Activated naive CD8-positive, alpha-beta T cell treated with anti-CD3 and anti-CD28 coated beads for 36 hours (primary cell): Measurements from ENCODE around the gene TAX1BP3. TPM values are rescaled to one million over a fixed set of nuclear protein-coding genes. Genes with fewer than 3 reads are reported as not detected.

ENCODE experiments used
- DNase-seq: peaks from one replicate; pipeline ENCODE4 v3.0.0; 2021
- H3K27ac Mint-ChIP-seq: one replicate; pipeline ENCODE4 v1.8.0; 2022; ENCODE audit warnings: mild to moderate bottlenecking, moderate library complexity, mixed read lengths
- H3K27me3 Mint-ChIP-seq: one replicate; pipeline ENCODE4 v1.8.0; 2022; ENCODE audit warnings: mild to moderate bottlenecking, mixed read lengths
- H3K36me3 Mint-ChIP-seq: one replicate; pipeline ENCODE4 v1.8.0; 2021; ENCODE audit warnings: mild to moderate bottlenecking, mixed read lengths
- H3K4me1 Mint-ChIP-seq: one replicate; pipeline ENCODE4 v1.8.0; 2021; ENCODE audit warnings: mixed read lengths
- H3K4me3 Mint-ChIP-seq: one replicate; pipeline ENCODE4 v1.8.0; 2022; ENCODE audit warnings: mild to moderate bottlenecking, moderate library complexity, mixed read lengths
- H3K9me3 Mint-ChIP-seq: one replicate; pipeline ENCODE4 v1.8.0; 2022; ENCODE audit warnings: mixed read lengths
- total RNA-seq, 2 experiments: library from RNA; stranded (reverse); gene quantifications; one replicate each; pipeline ENCODE4 v1.2.3, GENCODE V29; 2021

TAX1BP3 gene
- total RNA-seq, 2 experiments from 2014 or later: 12.3 to 13.6 TPM

- H3K4me1 Mint-ChIP-seq: peaks cover 30% of the 10 kb centered on the region
- no peaks in the 10 kb centered on the region for H3K9me3 Mint-ChIP-seq
- no peak for DNase-seq
- peaks cover 3% of the 10 kb centered on the region for H3K36me3 Mint-ChIP-seq
- H3K27me3 Mint-ChIP-seq: no peaks in the 10 kb centered on the region
- H3K27ac Mint-ChIP-seq: peak overlapping the region; percentile 68
- peak overlapping the region; percentile 96 for H3K4me3 Mint-ChIP-seq
These were observed 32.8 kb downstream of the TAX1BP3 start for GRCh38 chr17:3635474-3636153.

- no peaks in the 10 kb centered on the region for H3K9me3 Mint-ChIP-seq
- H3K36me3 Mint-ChIP-seq: peaks cover 4% of the 10 kb centered on the region
- peaks cover 12% of the 10 kb centered on the region for H3K4me1 Mint-ChIP-seq
- H3K4me3 Mint-ChIP-seq: no peak overlapping the region
- no peaks in the 10 kb centered on the region for H3K27me3 Mint-ChIP-seq
- no peak for DNase-seq
- no peak overlapping the region for H3K27ac Mint-ChIP-seq
These were observed 36.1 kb downstream of the TAX1BP3 start for GRCh38 chr17:3632287-3632686.

GRCh38 chr17:3630781-3631180 is 37.6 kb downstream of the TAX1BP3 start:
- DNase-seq: no peak
- no peak overlapping the region for H3K4me3 Mint-ChIP-seq
- peaks cover 9% of the 10 kb centered on the region for H3K4me1 Mint-ChIP-seq
- no peak overlapping the region for H3K27ac Mint-ChIP-seq
- H3K9me3 Mint-ChIP-seq: no peaks in the 10 kb centered on the region
- H3K36me3 Mint-ChIP-seq: peaks cover 11% of the 10 kb centered on the region
- H3K27me3 Mint-ChIP-seq: no peaks in the 10 kb centered on the region

GRCh38 chr17:3627769-3628167 is 40.6 kb downstream of the TAX1BP3 start:
- no peak for DNase-seq
- Mint-ChIP-seq H3K27ac (no peak overlapping the region), H3K4me3 (no peak overlapping the region), H3K27me3 (no peaks in the 10 kb centered on the region), H3K4me1 (no peaks in the 10 kb centered on the region), H3K9me3 (no peaks in the 10 kb centered on the region), H3K36me3 (peaks cover 8% of the 10 kb centered on the region)

- Mint-ChIP-seq H3K9me3 (no peaks in the 10 kb centered on the region), H3K4me1 (no peaks in the 10 kb centered on the region), H3K4me3 (no peak overlapping the region), H3K27me3 (no peaks in the 10 kb centered on the region), H3K36me3 (peaks cover 8% of the 10 kb centered on the region), H3K27ac (no peak overlapping the region)
- no peak for DNase-seq
These were observed 41.3 kb downstream of the TAX1BP3 start for GRCh38 chr17:3626831-3627768.

- peaks cover 32% of the 10 kb centered on the region for H3K36me3 Mint-ChIP-seq
- DNase-seq: no peak
- no peaks in the 10 kb centered on the region for H3K9me3 Mint-ChIP-seq
- H3K27me3 Mint-ChIP-seq: no peaks in the 10 kb centered on the region
- no peaks in the 10 kb centered on the region for H3K4me1 Mint-ChIP-seq
- H3K27ac Mint-ChIP-seq: no peak overlapping the region
- H3K4me3 Mint-ChIP-seq: no peak overlapping the region
These were observed 45.3 kb downstream of the TAX1BP3 start for GRCh38 chr17:3622977-3623594.

- H3K9me3 Mint-ChIP-seq: no peaks in the 10 kb centered on the region
- H3K36me3 Mint-ChIP-seq: peaks cover 43% of the 10 kb centered on the region
These were observed 47.1 kb downstream of the TAX1BP3 start for GRCh38 chr17:3621146-3621720.

GRCh38 chr17:3615160-3615870 is 53.1 kb downstream of the TAX1BP3 start:
- H3K27me3 Mint-ChIP-seq: no peaks in the 10 kb centered on the region
- H3K4me1 Mint-ChIP-seq: no peaks in the 10 kb centered on the region
- H3K27ac Mint-ChIP-seq: no peak overlapping the region
- DNase-seq: no peak
- no peak overlapping the region for H3K4me3 Mint-ChIP-seq
- no peaks in the 10 kb centered on the region for H3K9me3 Mint-ChIP-seq
- H3K36me3 Mint-ChIP-seq: peaks cover 47% of the 10 kb centered on the region

More at GRCh38 chr17:3621146-3621720, 47.1 kb downstream of the TAX1BP3 start:
- Mint-ChIP-seq H3K4me1 (no peaks in the 10 kb centered on the region), H3K27ac (no peak overlapping the region), H3K27me3 (no peaks in the 10 kb centered on the region), H3K4me3 (no peak overlapping the region)
- no peak for DNase-seq

- H3K4me3 Mint-ChIP-seq: no peak overlapping the region
- H3K4me1 Mint-ChIP-seq: no peaks in the 10 kb centered on the region
- no peak overlapping the region for H3K27ac Mint-ChIP-seq
- H3K36me3 Mint-ChIP-seq: peaks cover 27% of the 10 kb centered on the region
- no peaks in the 10 kb centered on the region for H3K9me3 Mint-ChIP-seq
- no peaks in the 10 kb centered on the region for H3K27me3 Mint-ChIP-seq
- no peak for DNase-seq
These were observed 55.3 kb downstream of the TAX1BP3 start for GRCh38 chr17:3613124-3613523.

Other genes with a start within 250 kb of the TAX1BP3 start
- not detected for gene OR1E2, start 234.7 kb downstream of the TAX1BP3 start, total RNA-seq
- under 1 TPM in 1 of 2 experiments, not detected in 1; 0.16 TPM for gene SPATA22, start 196.8 kb downstream of the TAX1BP3 start, total RNA-seq
- gene ASPA, start 192.6 kb downstream of the TAX1BP3 start, total RNA-seq: not detected
- gene TRPV3, start 110.8 kb downstream of the TAX1BP3 start, total RNA-seq: under 1 TPM; 0.47 to 0.64 TPM
- gene TRPV1, start 59.2 kb downstream of the TAX1BP3 start, total RNA-seq: 1 to 10 TPM; 1.4 TPM
- 10 to 100 TPM; 11.9 to 12.3 TPM for gene SHPK, start 32.3 kb downstream of the TAX1BP3 start, total RNA-seq
- 10 to 100 TPM; 10.6 to 11.0 TPM for gene CTNS, start 31.8 kb downstream of the TAX1BP3 start, total RNA-seq
- 10 to 100 TPM; 83.6 to 85.8 TPM for gene EMC6, start 234 bp upstream of the TAX1BP3 start, total RNA-seq
- gene P2RX5, start 27.6 kb upstream of the TAX1BP3 start, total RNA-seq: 10 to 100 TPM; 32.0 to 38.7 TPM
- 10 to 100 TPM; 23.8 to 24.6 TPM for gene HASPIN, start 55.3 kb upstream of the TAX1BP3 start, total RNA-seq
- gene ITGAE, start 132.6 kb upstream of the TAX1BP3 start, total RNA-seq: 10 to 100 TPM; 24.9 to 29.8 TPM
- gene NCBP3, start 177.7 kb upstream of the TAX1BP3 start, total RNA-seq: 10 to 100 TPM; 39.9 to 41.1 TPM
- gene CAMKK1, start 224.5 kb upstream of the TAX1BP3 start, total RNA-seq: 1 to 10 TPM; 4.8 to 5.0 TPM
- gene P2RX1, start 247.9 kb upstream of the TAX1BP3 start, total RNA-seq: under 1 TPM; 0.45 to 0.54 TPM